OCI-LY3 (cell line): ENCODE results near the gene ADAMTS6.

Source experiments
- H2AFZ ChIP-seq: fragments of 200-600, 300-600 bp; shearing (Covaris generic); 2 replicates; pipeline ENCODE4 v1.6.0; 2014; ENCODE audit warnings: antibody characterized with exemption, low read depth, low read length
- H3K27ac ChIP-seq: fragments of 200-600, 300-600 bp; sonication (generic); 2 replicates; pipeline ENCODE4 v1.5.1; 2014; ENCODE audit warnings: mild to moderate bottlenecking, low read length, moderate library complexity, mixed read lengths
- H3K27me3 ChIP-seq: fragments of 200-600, 300-600 bp; sonication (generic); 2 replicates; pipeline ENCODE4 v1.6.1; 2014; ENCODE audit warnings: low read depth, low read length, mixed read lengths
- H3K36me3 ChIP-seq: fragments of 200-600, 300-600 bp; sonication (generic); replicated peaks from 2 replicates; pipeline ENCODE3; 2014; ENCODE audit warnings: low read depth, low read length, mixed read lengths
- H3K4me1 ChIP-seq: fragments of 300-600, 200-600 bp; sonication (generic); 2 replicates; pipeline ENCODE4 v1.6.1; 2014; ENCODE audit warnings: low read length, mixed read lengths
- H3K4me2 ChIP-seq: fragments of 200-600, 300-600 bp; sonication (generic); 2 replicates; pipeline ENCODE4 v1.6.1; 2014; ENCODE audit warnings: low read length, mixed read lengths
- H3K4me3 ChIP-seq: fragments of 300-600, 200-600 bp; sonication (generic); 2 replicates; pipeline ENCODE4 v1.5.1; 2014; ENCODE audit warnings: antibody characterized with exemption, mild to moderate bottlenecking, low read length, moderate library complexity
- H3K79me2 ChIP-seq: fragments of 300-600, 200-600 bp; shearing (Covaris generic); 2 replicates; pipeline ENCODE4 v1.6.1; 2014; ENCODE audit warnings: mild to moderate bottlenecking, low read length, mixed read lengths
- H3K9ac ChIP-seq: fragments of 300-600, 200-600 bp; shearing (Covaris generic); 2 replicates; pipeline ENCODE4 v1.6.0; 2014; ENCODE audit warnings: mild to moderate bottlenecking, low read length, moderate library complexity
- H3K9me3 ChIP-seq: fragments of 200-600, 300-600 bp; shearing (Covaris generic); 2 replicates; pipeline ENCODE4 v1.6.1; 2014; ENCODE audit warnings: low read length, mixed read lengths; ENCODE audit not compliant: insufficient read depth
- H4K20me1 ChIP-seq: fragments of 200-600, 300-600 bp; sonication (generic); 2 replicates; pipeline ENCODE4 v1.6.1; 2016; ENCODE audit warnings: low read length, mixed read lengths; ENCODE audit not compliant: insufficient read depth
- EZH2phosphoT487 ChIP-seq: fragments of 200-600 bp; shearing (Covaris generic); IDR thresholded peaks from 2 replicates; pipeline ENCODE4 v1.6.1; 2018; ENCODE audit warnings: antibody characterized with exemption, mixed run types, low read depth
- TF ChIP-seq, protein P1 (sequence below): fragments of 200-600, 300-600 bp; sonication (generic); IDR thresholded peaks from 2 replicates; pipeline ENCODE4 v1.5.1; 2014; ENCODE audit warnings: antibody characterized with exemption, low read length, low read depth

Gene ADAMTS6

GRCh38 chr5:65157906-65158603, 323.7 kb downstream of the ADAMTS6 start:
- H3K4me3 ChIP-seq, result no peak overlapping the region
- H3K9ac ChIP-seq, result no peak overlapping the region
- H3K36me3 ChIP-seq, result no peaks in the 10 kb centered on the region
- H3K27me3 ChIP-seq, result no peaks in the 10 kb centered on the region
- H3K27ac ChIP-seq, result no peak overlapping the region
- no peaks in the 10 kb centered on the region for H3K79me2 ChIP-seq
- no peak for TF ChIP-seq EZH2phosphoT487
- TF ChIP-seq, protein P1, sequence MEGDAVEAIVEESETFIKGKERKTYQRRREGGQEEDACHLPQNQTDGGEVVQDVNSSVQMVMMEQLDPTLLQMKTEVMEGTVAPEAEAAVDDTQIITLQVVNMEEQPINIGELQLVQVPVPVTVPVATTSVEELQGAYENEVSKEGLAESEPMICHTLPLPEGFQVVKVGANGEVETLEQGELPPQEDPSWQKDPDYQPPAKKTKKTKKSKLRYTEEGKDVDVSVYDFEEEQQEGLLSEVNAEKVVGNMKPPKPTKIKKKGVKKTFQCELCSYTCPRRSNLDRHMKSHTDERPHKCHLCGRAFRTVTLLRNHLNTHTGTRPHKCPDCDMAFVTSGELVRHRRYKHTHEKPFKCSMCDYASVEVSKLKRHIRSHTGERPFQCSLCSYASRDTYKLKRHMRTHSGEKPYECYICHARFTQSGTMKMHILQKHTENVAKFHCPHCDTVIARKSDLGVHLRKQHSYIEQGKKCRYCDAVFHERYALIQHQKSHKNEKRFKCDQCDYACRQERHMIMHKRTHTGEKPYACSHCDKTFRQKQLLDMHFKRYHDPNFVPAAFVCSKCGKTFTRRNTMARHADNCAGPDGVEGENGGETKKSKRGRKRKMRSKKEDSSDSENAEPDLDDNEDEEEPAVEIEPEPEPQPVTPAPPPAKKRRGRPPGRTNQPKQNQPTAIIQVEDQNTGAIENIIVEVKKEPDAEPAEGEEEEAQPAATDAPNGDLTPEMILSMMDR, result no peak
- no peak overlapping the region for H3K4me2 ChIP-seq
- no peak overlapping the region for H2AFZ ChIP-seq
- H3K9me3 ChIP-seq, result no peaks in the 10 kb centered on the region
- H4K20me1 ChIP-seq, result no peaks in the 10 kb centered on the region
- H3K4me1 ChIP-seq, result no peaks in the 10 kb centered on the region

- H3K4me2 ChIP-seq, result no peak overlapping the region
- no peaks in the 10 kb centered on the region for H3K36me3 ChIP-seq
- no peak overlapping the region for H3K4me3 ChIP-seq
- H3K79me2 ChIP-seq, result no peaks in the 10 kb centered on the region
- H3K4me1 ChIP-seq, result no peaks in the 10 kb centered on the region
- no peaks in the 10 kb centered on the region for H3K27me3 ChIP-seq
- H3K9ac ChIP-seq, result no peak overlapping the region
- H4K20me1 ChIP-seq, result no peaks in the 10 kb centered on the region
- no peaks in the 10 kb centered on the region for H3K9me3 ChIP-seq
- no peak overlapping the region for H3K27ac ChIP-seq
- TF ChIP-seq, protein P1, result no peak
- TF ChIP-seq EZH2phosphoT487, result no peak
- H2AFZ ChIP-seq, result no peak overlapping the region
Observed at GRCh38 chr5:65156933-65157332, 324.8 kb downstream of the ADAMTS6 start.

DNA sequence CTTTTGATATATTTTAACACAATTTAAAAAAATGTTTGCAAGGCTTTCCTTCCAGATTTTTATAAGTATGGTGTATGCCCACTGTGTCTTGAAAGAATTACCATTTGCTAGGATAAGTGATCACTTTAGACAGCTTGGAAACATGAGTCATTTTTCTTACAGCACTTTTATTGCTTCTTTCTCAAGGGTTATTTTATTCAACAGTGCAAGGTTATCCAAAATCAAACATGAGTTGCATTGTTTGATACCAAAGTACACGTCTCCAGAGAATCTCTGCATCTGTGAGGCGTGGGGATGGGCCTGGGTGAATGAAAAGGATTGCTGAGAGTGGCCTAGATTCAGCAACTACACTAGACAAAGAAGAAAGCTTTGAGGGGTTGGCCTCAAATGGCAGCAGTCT, 329.6 kb downstream of the ADAMTS6 start:
- H3K79me2 ChIP-seq, result no peaks in the 10 kb centered on the region
- H3K27me3 ChIP-seq, result no peaks in the 10 kb centered on the region
- H3K36me3 ChIP-seq, result no peaks in the 10 kb centered on the region
- H4K20me1 ChIP-seq, result no peaks in the 10 kb centered on the region
- no peaks in the 10 kb centered on the region for H3K4me1 ChIP-seq
- H3K4me2 ChIP-seq, result no peak overlapping the region
- TF ChIP-seq, protein P1, result no peak
- no peak for TF ChIP-seq EZH2phosphoT487
- H3K27ac ChIP-seq, result no peak overlapping the region
- H3K9me3 ChIP-seq, result no peaks in the 10 kb centered on the region
- H3K4me3 ChIP-seq, result no peak overlapping the region
- no peak overlapping the region for H2AFZ ChIP-seq
- H3K9ac ChIP-seq, result no peak overlapping the region

DNA sequence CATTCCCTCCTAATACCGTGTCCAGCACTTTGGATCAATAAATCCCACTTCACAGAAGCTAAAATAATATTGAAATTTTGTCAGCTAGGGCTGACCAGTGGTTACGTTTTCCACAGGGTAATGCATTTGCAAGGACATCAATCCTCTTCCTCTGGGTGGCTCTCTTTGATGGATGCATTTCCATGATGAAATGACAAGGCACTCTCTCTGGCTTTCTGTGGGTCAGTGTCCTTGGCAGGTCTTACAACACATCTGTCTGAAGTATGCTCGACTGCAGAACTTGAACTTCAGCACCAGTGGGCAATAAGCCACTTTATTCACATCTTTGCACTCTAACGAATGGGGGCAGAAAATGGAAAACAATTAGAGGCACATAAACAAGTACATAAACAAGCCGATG, 330.1 kb downstream of the ADAMTS6 start:
- no peaks in the 10 kb centered on the region for H3K36me3 ChIP-seq
- no peak for TF ChIP-seq EZH2phosphoT487
- TF ChIP-seq, protein P1, result no peak
- no peak overlapping the region for H3K27ac ChIP-seq
- H2AFZ ChIP-seq, result no peak overlapping the region
- H3K9ac ChIP-seq, result no peak overlapping the region
- H3K4me3 ChIP-seq, result no peak overlapping the region
- H3K27me3 ChIP-seq, result no peaks in the 10 kb centered on the region
- no peaks in the 10 kb centered on the region for H3K9me3 ChIP-seq
- no peaks in the 10 kb centered on the region for H4K20me1 ChIP-seq
- no peak overlapping the region for H3K4me2 ChIP-seq
- H3K4me1 ChIP-seq, result no peaks in the 10 kb centered on the region
- no peaks in the 10 kb centered on the region for H3K79me2 ChIP-seq
